GM21576 (cell line): ENCODE results near the gene RBM3.
"Not testable (repeated sequence)": the region's sequence is repeated elsewhere in the genome, so short reads cannot be mapped to it uniquely, and the experiment has no call there.

Source experiments
- ATAC-seq: cut with Tn5 transposase; IDR thresholded peaks from one replicate; pipeline ENCODE4 v1.9.1; 2021; ENCODE audit warnings: mild to moderate bottlenecking, moderate library complexity; ENCODE audit not compliant: unreplicated experiment

Gene RBM3

DNA sequence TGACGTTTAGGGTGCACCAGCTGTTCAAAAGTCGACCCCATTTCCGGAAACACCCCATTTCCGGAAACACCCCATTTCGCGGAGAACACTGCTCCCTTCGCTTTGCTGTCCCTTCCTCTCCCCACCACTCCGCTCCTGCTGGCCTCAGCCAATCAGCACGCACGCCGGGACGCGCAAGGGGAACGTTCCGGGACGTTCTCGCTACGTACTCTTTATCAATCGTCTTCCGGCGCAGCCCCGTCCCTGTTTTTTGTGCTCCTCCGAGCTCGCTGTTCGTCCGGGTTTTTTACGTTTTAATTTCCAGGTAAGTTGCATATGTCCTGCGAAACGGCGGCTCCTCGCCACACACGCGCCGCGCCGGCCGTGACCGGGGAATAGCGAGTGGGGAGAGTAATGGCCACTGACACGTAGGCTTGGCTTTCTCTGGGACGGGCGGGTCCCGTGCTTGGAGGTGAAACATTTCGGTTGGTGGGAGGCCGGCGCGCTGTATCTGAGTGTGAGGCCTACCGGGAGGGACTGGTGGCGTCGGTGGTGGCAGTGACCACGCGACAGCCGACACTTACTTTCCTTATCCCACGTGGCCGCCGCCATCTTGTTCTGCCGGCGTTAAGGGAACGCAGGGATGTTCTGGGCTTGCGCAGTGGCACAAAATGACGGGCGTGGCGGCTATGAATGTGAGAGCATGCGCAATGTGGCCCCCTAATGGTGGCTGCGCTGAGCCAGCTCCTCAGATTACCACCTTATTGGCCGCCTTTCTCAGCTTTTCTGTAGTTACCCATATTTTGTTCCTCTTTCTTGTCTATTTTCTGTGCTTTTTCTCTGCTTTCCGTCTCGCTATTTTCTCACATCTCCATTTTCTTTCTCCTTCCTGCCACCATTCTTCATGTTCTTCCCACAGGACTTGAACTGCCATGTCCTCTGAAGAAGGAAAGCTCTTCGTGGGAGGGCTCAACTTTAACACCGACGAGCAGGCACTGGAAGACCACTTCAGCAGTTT lies at the start of gene RBM3:
Gene RBM3 (plus strand): TSS at position 215 of the 997 bp plus-strand sequence. CDS start 697 bp downstream, at position 912.
- ATAC-seq = peak; percentile 79

DNA sequence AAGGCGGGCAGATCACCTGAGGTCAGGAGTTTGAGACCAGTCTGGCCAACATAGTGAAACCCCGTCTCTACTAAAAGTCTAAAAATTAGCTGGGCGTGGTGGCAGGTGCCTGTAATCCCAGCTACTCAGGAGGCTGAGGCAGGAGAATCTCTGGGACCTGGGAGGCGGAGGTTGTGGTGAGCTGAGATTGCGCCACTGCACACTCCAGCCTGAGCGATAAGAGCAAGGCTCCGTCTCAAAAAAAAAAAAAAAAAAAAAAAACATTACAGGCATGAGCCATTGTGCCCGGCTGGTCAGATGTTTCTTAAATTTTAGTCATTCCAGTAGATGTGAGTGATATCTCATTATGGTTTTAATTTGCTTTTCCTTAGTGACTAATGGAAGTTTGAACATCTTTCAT lies 48.4 kb upstream of the RBM3 start:
- not testable (repeated sequence) for ATAC-seq

DNA sequence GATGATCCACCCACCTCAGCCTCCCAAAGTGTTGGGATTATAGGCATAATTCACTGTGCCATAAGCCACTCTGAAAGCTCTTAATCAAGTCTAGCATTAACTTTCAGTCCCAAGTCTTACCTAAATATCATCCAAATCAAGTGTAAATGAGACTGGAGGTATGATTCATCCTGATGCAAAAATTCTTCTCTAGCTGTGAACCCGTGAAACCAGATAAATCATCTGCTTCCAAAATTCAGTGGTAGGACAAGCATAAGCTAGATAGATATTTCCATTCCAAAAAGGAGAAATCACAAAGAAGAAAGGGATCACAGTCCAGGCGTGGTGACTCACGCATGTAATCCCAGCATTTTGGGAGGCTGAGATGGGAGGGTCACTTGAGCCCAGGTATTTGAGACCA lies 43.5 kb upstream of the RBM3 start:
- no peak for ATAC-seq

GRCh38 chrX:48531358-48531959 lies 42.8 kb upstream of the RBM3 start:
- ATAC-seq = no peak

- no peak for ATAC-seq
Observed at GRCh38 chrX:48532161-48532560, 42.1 kb upstream of the RBM3 start.

- ATAC-seq = no peak
Observed at GRCh38 chrX:48533165-48533564, 41.1 kb upstream of the RBM3 start.

- no peak for ATAC-seq
Observed at GRCh38 chrX:48538641-48539344, 35.5 kb upstream of the RBM3 start.

- ATAC-seq = peak; percentile 81
Observed at GRCh38 chrX:48539345-48540027, 34.8 kb upstream of the RBM3 start, which contains the start of gene TBC1D25. TBC1D25 (plus strand) TSS chrX:48539714; CDS start chrX:48539798, 84 bp downstream.

GRCh38 chrX:48540028-48540375 lies 34.3 kb upstream of the RBM3 start:
- ATAC-seq = peak; percentile 45

GRCh38 chrX:48540480-48540879 lies 33.8 kb upstream of the RBM3 start:
- ATAC-seq = no peak

DNA sequence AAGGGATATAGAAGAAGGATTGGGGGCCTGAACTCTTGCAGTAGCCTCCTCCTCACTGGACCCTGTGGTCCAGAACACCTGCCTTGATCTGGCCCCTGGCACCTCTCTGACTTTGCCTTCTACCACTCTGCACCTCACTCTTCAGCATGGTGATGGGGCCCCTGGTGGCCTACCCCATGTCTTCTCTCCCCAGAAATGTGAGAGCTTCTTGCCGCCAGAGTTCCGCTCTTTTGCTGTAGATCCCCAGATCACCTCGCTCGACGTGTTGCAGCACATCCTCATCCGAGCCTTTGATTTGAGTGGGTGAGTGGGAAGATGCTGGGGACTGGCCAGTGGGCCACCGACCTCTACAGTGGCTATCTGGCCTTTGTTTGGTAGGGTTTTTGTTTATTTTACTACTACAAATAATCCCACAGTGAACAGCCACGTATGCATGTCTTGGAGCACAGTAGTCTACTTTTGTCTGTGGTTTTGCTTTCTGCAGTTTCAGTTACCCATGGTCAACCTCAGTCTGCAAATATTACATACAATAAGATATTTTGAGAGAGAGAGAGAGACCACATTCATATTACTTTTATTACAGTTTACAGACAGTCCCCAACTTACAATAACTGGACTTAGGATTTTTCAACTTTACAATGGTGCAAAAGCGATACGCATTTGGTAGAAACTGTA lies 33.0 kb upstream of the RBM3 start:
- no peak for ATAC-seq

- ATAC-seq = no peak
Observed at GRCh38 chrX:48548871-48549270, 25.4 kb upstream of the RBM3 start.

DNA sequence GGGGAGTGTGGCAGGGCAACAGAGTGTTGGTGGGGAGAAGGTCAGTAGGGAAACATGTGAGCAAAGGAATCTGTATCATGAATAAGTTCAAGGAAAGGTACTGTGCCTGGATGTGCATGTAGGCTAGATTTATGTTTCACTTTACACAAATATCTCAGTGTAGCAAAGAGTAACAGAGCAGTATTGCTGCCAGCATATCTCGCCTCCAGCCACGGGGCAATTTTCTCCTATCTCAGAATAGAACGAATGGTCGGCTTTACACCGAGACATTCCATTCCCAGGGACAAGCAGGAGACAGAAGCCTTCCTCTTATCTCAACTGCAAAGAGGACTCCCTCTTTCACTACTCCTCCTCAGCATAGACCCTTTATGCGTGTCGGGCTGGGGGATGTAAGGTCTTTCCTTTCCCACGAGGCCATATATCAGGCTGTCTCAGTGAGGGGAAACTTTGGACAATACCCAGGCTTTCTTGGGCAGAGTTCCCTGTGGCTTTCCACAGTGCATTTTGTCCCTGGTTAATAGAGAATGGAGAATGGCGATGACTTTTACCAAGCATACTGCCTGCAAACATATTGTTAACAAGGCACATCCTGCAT lies 18.5 kb upstream of the RBM3 start:
- ATAC-seq = not testable (repeated sequence)

GRCh38 chrX:48558271-48558670 lies 16.0 kb upstream of the RBM3 start:
- ATAC-seq = no peak

- no peak for ATAC-seq
Observed at GRCh38 chrX:48559636-48560035, 14.6 kb upstream of the RBM3 start.

- no peak for ATAC-seq
Observed at GRCh38 chrX:48560056-48560455, 14.2 kb upstream of the RBM3 start.

DNA sequence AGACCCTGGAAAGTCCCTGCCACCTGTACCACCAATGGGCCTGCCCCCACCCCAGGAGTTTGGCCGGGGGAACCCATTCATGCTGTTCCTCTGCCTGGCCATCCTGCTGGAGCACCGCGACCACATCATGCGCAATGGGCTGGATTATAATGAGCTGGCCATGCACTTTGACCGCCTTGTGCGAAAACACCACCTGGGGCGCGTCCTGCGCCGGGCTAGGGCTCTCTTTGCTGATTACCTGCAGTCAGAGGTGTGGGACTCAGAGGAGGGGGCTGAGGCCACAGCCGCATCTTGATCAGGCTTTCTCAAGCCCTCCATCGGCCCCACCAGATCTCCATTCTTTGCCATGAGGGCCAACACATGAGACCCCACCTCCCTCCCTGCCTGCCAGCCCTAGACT lies 13.6 kb upstream of the RBM3 start:
- no peak for ATAC-seq

- ATAC-seq = no peak
Observed at GRCh38 chrX:48569958-48570357, 4.3 kb upstream of the RBM3 start.

GRCh38 chrX:48573690-48574269 lies 504 bp upstream of the RBM3 start:
- ATAC-seq = no peak

DNA sequence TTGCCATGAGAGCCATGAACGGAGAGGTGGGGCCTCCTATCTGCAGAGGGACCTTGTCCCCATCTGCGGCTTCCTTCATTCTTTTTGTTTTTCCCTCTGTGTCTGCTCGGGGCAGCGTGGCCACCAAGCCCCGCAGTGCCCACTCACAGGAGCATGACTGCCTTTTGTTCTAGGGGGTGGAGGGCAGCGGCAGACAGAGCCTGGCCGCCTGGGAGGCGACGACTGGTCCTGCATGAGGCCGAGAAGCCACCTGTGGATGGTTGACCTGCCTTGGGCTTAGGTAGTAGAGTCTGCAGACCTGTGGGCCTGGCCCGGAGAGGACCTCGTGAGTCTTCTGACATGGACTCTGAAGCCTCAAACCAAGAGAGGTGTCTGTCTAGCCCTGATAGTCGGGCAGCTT lies 1.4 kb downstream of the RBM3 start:
- ATAC-seq = no peak
